ENCODE measurements around the gene FITM1. TPM values are rescaled to one million over a fixed set of nuclear protein-coding genes. Genes with fewer than 3 reads are reported as not detected.

Gene FITM1
- total and polyA plus RNA-seq, 4 experiments from 2014 or later: 0.69 to 4.2 (median 2.0) TPM

- CTCF ChIA-PET (ENCODE audit: partially characterized antibody): interaction anchor here (0.7 to 5.3 kb wide), 2 partner anchors 7 to 10 kb away, joined by 4 to 31 read pairs; partner anchors contain the start of gene IRF9
- peak within 1 kb of the TSS in 1 of 2 donors; percentile 26 for H3K4me3 ChIP-seq (ENCODE audit: low read length in 2 of 2)
- H3K9me3 ChIP-seq (ENCODE audit: control insufficient read depth in 1 of 2, low read length in 2 of 2): no peaks in the 10 kb centered on the region
- H3K4me3 Mint-ChIP-seq: peak within 1 kb of the TSS; percentile 82 to 91 (median 87)
- peak within 1 kb of the TSS; percentile 42 for H3K27ac ChIP-seq (ENCODE audit: low read depth, low read length)
- peaks cover 22% of the 10 kb centered on the region for H3K4me1 ChIP-seq (ENCODE audit: insufficient read depth, low read length)
- POLR2A ChIA-PET (ENCODE audit: partially characterized antibody): interaction anchor here (0.6 to 2.3 kb wide), 9 partner anchors 10 to 112 kb away, joined by 3 to 23 read pairs (median 3); partner anchors contain the start of genes CHMP4A, DCAF11, IRF9 and NRL
- H3K27ac Mint-ChIP-seq: peak within 1 kb of the TSS; percentile 63 to 88 (median 85)
- intact Hi-C loops (cut with micrococcal nuclease): loop anchor here (1.0 kb wide), 2 partner anchors 10 to 17 kb away; partner anchors contain the start of genes IPO4 and IRF9
- peaks cover 12% of the 10 kb centered on the region for H3K36me3 ChIP-seq (ENCODE audit: insufficient read depth, low read length)
- no peaks in the 10 kb centered on the region for H3K27me3 Mint-ChIP-seq
- no peaks in the 10 kb centered on the region for H3K27me3 ChIP-seq (ENCODE audit: insufficient read depth, low read length)
- H3K9me3 Mint-ChIP-seq: no peaks in the 10 kb centered on the region
- H3K36me3 Mint-ChIP-seq: peaks cover 16 to 54% of the 10 kb centered on the region in 2 donors
- peaks cover 20 to 56% (median 35%) of the 10 kb centered on the region in 4 donors for H3K4me1 Mint-ChIP-seq
- peak; percentile 66 to 84 (median 73) for DNase-seq
Observed at GRCh38 chr14:24171422-24172260, 41.2 kb downstream of the FITM1 start, which contains the start of gene REC8. Gene REC8, plus strand, starts transcription at chr14:24172080. Its CDS starts 473 bp downstream, at chr14:24172553.

- Mint-ChIP-seq H3K27me3 (no peaks in the 10 kb centered on the region), H3K27ac (peak overlapping the region in 5 of 7 donors; percentile 42 to 88 (median 63)), H3K4me3 (peak overlapping the region; percentile 48 to 91 (median 84)), H3K9me3 (no peaks in the 10 kb centered on the region), H3K36me3 (peaks cover 11 to 54% of the 10 kb centered on the region in 2 donors), H3K4me1 (peaks cover 18 to 54% (median 34%) of the 10 kb centered on the region in 4 donors)
- CTCF ChIA-PET (ENCODE audit: partially characterized antibody): interaction anchor here (5.3 kb wide), 1 partner anchor 11 kb away, joined by 31 read pairs; the partner anchor contains the start of gene IRF9
- peaks cover 11% of the 10 kb centered on the region for H3K36me3 ChIP-seq (ENCODE audit: insufficient read depth, low read length)
- peak overlapping the region; percentile 42 for H3K27ac ChIP-seq (ENCODE audit: low read depth, low read length)
- no peaks in the 10 kb centered on the region for H3K9me3 ChIP-seq (ENCODE audit: control insufficient read depth in 1 of 2, low read length in 2 of 2)
- H3K4me1 ChIP-seq (ENCODE audit: insufficient read depth, low read length): peaks cover 21% of the 10 kb centered on the region
- DNase-seq: no peak
- intact Hi-C loops (cut with micrococcal nuclease): no loop called here
- POLR2A ChIA-PET (ENCODE audit: partially characterized antibody): interaction anchor here (0.6 to 2.3 kb wide), 4 partner anchors 15 to 41 kb away, joined by 3 to 14 read pairs (median 5); partner anchors contain the start of genes CHMP4A, RNF31 and TM9SF1
- no peaks in the 10 kb centered on the region for H3K27me3 ChIP-seq (ENCODE audit: insufficient read depth, low read length)
- H3K4me3 ChIP-seq (ENCODE audit: low read length in 2 of 2): no peak overlapping the region
Observed at GRCh38 chr14:24172261-24172860, 41.9 kb downstream of the FITM1 start.

DNA sequence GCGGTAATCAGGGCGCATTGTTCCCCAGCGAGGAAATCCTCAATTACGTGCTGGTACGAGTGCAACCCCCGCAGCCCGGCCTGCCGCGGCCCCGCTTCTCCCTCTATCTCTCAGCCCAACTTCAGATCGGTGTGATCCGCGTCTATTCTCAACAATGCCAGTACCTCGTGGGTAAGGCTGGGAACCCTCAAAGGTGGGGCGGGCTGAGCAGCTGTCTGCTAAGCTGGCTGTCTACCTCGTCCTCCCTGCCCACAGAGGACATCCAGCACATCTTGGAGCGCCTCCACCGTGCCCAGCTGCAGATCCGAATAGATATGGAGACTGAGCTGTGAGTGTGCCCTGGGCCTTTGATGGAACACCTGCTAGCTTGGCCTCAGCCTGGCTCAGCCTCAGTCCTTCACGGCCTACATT lies 42.4 kb downstream of the FITM1 start:
- DNase-seq: no peak
- intact Hi-C loops (cut with micrococcal nuclease): no loop called here
- H3K4me1 ChIP-seq (ENCODE audit: insufficient read depth, low read length): peaks cover 18% of the 10 kb centered on the region

GRCh38 chr14:24176599-24176998 lies 46.1 kb downstream of the FITM1 start:
- H3K4me3 Mint-ChIP-seq: no peak overlapping the region
- intact Hi-C loops (cut with micrococcal nuclease): no loop called here
- Histone ChIP-seq H3K4me3 (ENCODE audit: low read length in 2 of 2) (no peak overlapping the region), H3K27me3 (ENCODE audit: insufficient read depth, low read length) (no peaks in the 10 kb centered on the region), H3K9me3 (ENCODE audit: control insufficient read depth in 1 of 2, low read length in 2 of 2) (no peaks in the 10 kb centered on the region), H3K4me1 (ENCODE audit: insufficient read depth, low read length) (peaks cover 5% of the 10 kb centered on the region), H3K27ac (ENCODE audit: low read depth, low read length) (no peak overlapping the region), H3K36me3 (ENCODE audit: insufficient read depth, low read length) (peaks cover 35% of the 10 kb centered on the region)
- CTCF ChIA-PET (ENCODE audit: partially characterized antibody): no interaction called here
- POLR2A ChIA-PET (ENCODE audit: partially characterized antibody): interaction anchor here (2.3 kb wide), 1 partner anchor 15 kb away, joined by 10 read pairs; the partner anchor contains the start of gene IRF9
- no peaks in the 10 kb centered on the region for H3K9me3 Mint-ChIP-seq
- DNase-seq: no peak
- peaks cover 15 to 69% of the 10 kb centered on the region in 2 donors for H3K36me3 Mint-ChIP-seq
- H3K27ac Mint-ChIP-seq: peak overlapping the region in 1 of 7 donors; percentile 50
- H3K4me1 Mint-ChIP-seq: peaks cover 11 to 37% (median 16%) of the 10 kb centered on the region in 4 donors
- H3K27me3 Mint-ChIP-seq: no peaks in the 10 kb centered on the region

More for the DNA sequence above, 42.4 kb downstream of the FITM1 start:
- Mint-ChIP-seq H3K36me3 (peaks cover 7 to 54% of the 10 kb centered on the region in 2 donors), H3K4me1 (peaks cover 18 to 50% (median 30%) of the 10 kb centered on the region in 4 donors), H3K27me3 (no peaks in the 10 kb centered on the region), H3K4me3 (peak overlapping the region in 3 of 8 donors; percentile 10 to 36 (median 26)), H3K27ac (peak overlapping the region; percentile 29 to 77 (median 54)), H3K9me3 (no peaks in the 10 kb centered on the region)
- Histone ChIP-seq H3K36me3 (ENCODE audit: insufficient read depth, low read length) (peaks cover 11% of the 10 kb centered on the region), H3K9me3 (ENCODE audit: control insufficient read depth in 1 of 2, low read length in 2 of 2) (no peaks in the 10 kb centered on the region), H3K27ac (ENCODE audit: low read depth, low read length) (no peak overlapping the region), H3K27me3 (ENCODE audit: insufficient read depth, low read length) (no peaks in the 10 kb centered on the region), H3K4me3 (ENCODE audit: low read length in 2 of 2) (no peak overlapping the region)
- ChIA-PET POLR2A (ENCODE audit: partially characterized antibody) (interaction anchor here (0.8 to 2.3 kb wide), 3 partner anchors 11 to 41 kb away, joined by 3 to 14 read pairs (median 5); partner anchors contain the start of genes CHMP4A and TM9SF1), CTCF (ENCODE audit: partially characterized antibody) (interaction anchor here (5.3 kb wide), 1 partner anchor 12 kb away, joined by 31 read pairs; the partner anchor contains the start of gene IRF9)

GRCh38 chr14:24177041-24177825 lies 46.8 kb downstream of the FITM1 start:
- no peak overlapping the region for H3K27ac ChIP-seq (ENCODE audit: low read depth, low read length)
- no peaks in the 10 kb centered on the region for H3K27me3 ChIP-seq (ENCODE audit: insufficient read depth, low read length)
- peaks cover 1% of the 10 kb centered on the region for H3K4me1 ChIP-seq (ENCODE audit: insufficient read depth, low read length)
- peaks cover 35% of the 10 kb centered on the region for H3K36me3 ChIP-seq (ENCODE audit: insufficient read depth, low read length)
- intact Hi-C loops (cut with micrococcal nuclease): no loop called here
- no peak for DNase-seq
- H3K4me1 Mint-ChIP-seq: peaks cover 11 to 31% (median 14%) of the 10 kb centered on the region in 4 donors
- no peak overlapping the region for H3K4me3 ChIP-seq (ENCODE audit: low read length in 2 of 2)
- H3K9me3 ChIP-seq (ENCODE audit: control insufficient read depth in 1 of 2, low read length in 2 of 2): no peaks in the 10 kb centered on the region
- peak overlapping the region in 6 of 7 donors; percentile 8 to 81 (median 58) for H3K27ac Mint-ChIP-seq
- no peak overlapping the region for H3K4me3 Mint-ChIP-seq
- CTCF ChIA-PET (ENCODE audit: partially characterized antibody): no interaction called here
- POLR2A ChIA-PET (ENCODE audit: partially characterized antibody): interaction anchor here (0.7 to 2.3 kb wide), 2 partner anchors 10 to 13 kb away, joined by 3 to 5 read pairs; no protein-coding TSS in a partner anchor
- H3K9me3 Mint-ChIP-seq: no peaks in the 10 kb centered on the region
- no peaks in the 10 kb centered on the region for H3K27me3 Mint-ChIP-seq
- peaks cover 15 to 71% of the 10 kb centered on the region in 2 donors for H3K36me3 Mint-ChIP-seq

DNA sequence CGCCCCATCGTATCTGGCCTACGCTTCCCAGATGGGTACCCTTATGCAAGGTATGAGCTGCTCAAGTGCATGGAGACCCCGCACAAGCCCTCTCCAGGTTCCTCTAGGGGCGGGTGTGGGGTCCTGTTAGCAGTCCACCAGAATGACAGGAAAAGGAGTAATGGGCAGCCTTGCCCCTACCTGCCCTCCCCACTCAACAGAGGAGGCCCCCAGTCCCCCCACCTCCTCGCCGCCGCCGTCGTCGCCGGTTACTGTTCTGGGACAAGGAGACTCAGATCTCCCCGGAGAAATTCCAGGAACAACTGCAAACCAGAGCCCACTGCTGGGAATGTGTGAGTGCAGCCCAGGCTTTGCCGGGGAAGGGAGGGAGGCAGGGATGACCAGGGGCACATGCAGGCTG lies 47.4 kb downstream of the FITM1 start:
- peaks cover 37% of the 10 kb centered on the region for H3K36me3 ChIP-seq (ENCODE audit: insufficient read depth, low read length)
- H3K27me3 ChIP-seq (ENCODE audit: insufficient read depth, low read length): no peaks in the 10 kb centered on the region
- no peaks in the 10 kb centered on the region for H3K4me1 ChIP-seq (ENCODE audit: insufficient read depth, low read length)
- Mint-ChIP-seq H3K36me3 (peaks cover 19 to 75% of the 10 kb centered on the region in 2 donors), H3K4me1 (peaks cover 11 to 25% (median 13%) of the 10 kb centered on the region in 4 donors), H3K27me3 (no peaks in the 10 kb centered on the region), H3K27ac (peak overlapping the region in 3 of 7 donors; percentile 52 to 81 (median 64)), H3K9me3 (no peaks in the 10 kb centered on the region), H3K4me3 (no peak overlapping the region)
- intact Hi-C loops (cut with micrococcal nuclease): no loop called here
- no peaks in the 10 kb centered on the region for H3K9me3 ChIP-seq (ENCODE audit: control insufficient read depth in 1 of 2, low read length in 2 of 2)
- DNase-seq: no peak
- no peak overlapping the region for H3K4me3 ChIP-seq (ENCODE audit: low read length in 2 of 2)
- no peak overlapping the region for H3K27ac ChIP-seq (ENCODE audit: low read depth, low read length)
- POLR2A ChIA-PET (ENCODE audit: partially characterized antibody): interaction anchor here (1.2 to 2.3 kb wide), 2 partner anchors 13 to 35 kb away, joined by 3 to 5 read pairs; no protein-coding TSS in a partner anchor
- CTCF ChIA-PET (ENCODE audit: partially characterized antibody): no interaction called here

Measured in CD4-positive, alpha-beta memory T cell (primary cell).